HepG2 (cell line): ENCODE measurements around the gene SIAH1. TPM values are rescaled to one million over a fixed set of nuclear protein-coding genes. Genes with fewer than 3 reads are reported as not detected.

Experiments
- ARID2 ChIP-seq: sonication (generic); formaldehyde crosslinking; IDR thresholded peaks from 2 replicates; pipeline ENCODE4 v1.8.1; 2022; ENCODE audit warnings: mild to moderate bottlenecking, missing genetic modification reagents, borderline replicate concordance
- ELK4 ChIP-seq: sonication (generic); formaldehyde crosslinking; IDR thresholded peaks from 2 replicates; pipeline ENCODE4 v1.9.0; 2021; ENCODE audit warnings: missing genetic modification reagents, borderline replicate concordance
- HMGXB4 ChIP-seq, 2 experiments: sonication (generic) in 1 of 2; formaldehyde crosslinking in 1 of 2; IDR thresholded peaks; 2 replicates each; pipeline versions ENCODE4 v1.4.0 to v1.6.1; 2018 to 2020; ENCODE audit warnings: missing genetic modification reagents in 2 of 2, borderline replicate concordance in 1 of 2, low read depth in 1 of 2, mild to moderate bottlenecking in 1 of 2, missing biosample characterization in 1 of 2
- KDM4B ChIP-seq: sonication (generic); formaldehyde crosslinking; IDR thresholded peaks from 2 replicates; pipeline ENCODE4 v1.4.0; 2020; ENCODE audit warnings: missing genetic modification reagents
- KDM5B ChIP-seq: sonication (generic); formaldehyde crosslinking; IDR thresholded peaks from 2 replicates; pipeline ENCODE4 v1.4.0; 2020; ENCODE audit warnings: missing genetic modification reagents, mild to moderate bottlenecking, borderline replicate concordance
- KMT2A ChIP-seq: sonication (generic); formaldehyde crosslinking; IDR thresholded peaks from 2 replicates; pipeline ENCODE4 v1.4.0; 2020; ENCODE audit warnings: missing genetic modification reagents
- MEF2D ChIP-seq: sonication (generic); formaldehyde crosslinking; IDR thresholded peaks from 2 replicates; pipeline ENCODE4 v1.5.1; 2020; ENCODE audit warnings: mild to moderate bottlenecking, missing genetic modification reagents
- NR2F1 ChIP-seq, 2 experiments: fragments of 450-650 bp in 1 of 2; formaldehyde crosslinking in 1 of 2; IDR thresholded peaks; 2 replicates each; pipeline versions ENCODE4 v1.5.0 to v1.6.1; 2016 to 2020; ENCODE audit warnings: mild to moderate bottlenecking in 1 of 2, missing compliant biosample characterization in 1 of 2, missing genetic modification reagents in 1 of 2, moderate library complexity in 1 of 2
- REPIN1 ChIP-seq: sonication (generic); formaldehyde crosslinking; IDR thresholded peaks from 2 replicates; pipeline ENCODE4 v1.8.0; 2022; ENCODE audit warnings: missing genetic modification reagents, low read depth, mild to moderate bottlenecking, borderline replicate concordance
- SSRP1 ChIP-seq: IDR thresholded peaks from 2 replicates; pipeline ENCODE4 v1.6.1; 2016; ENCODE audit warnings: control low read depth
- TCF12 ChIP-seq, 2 experiments: fragments of 450-650 bp in 1 of 2; sonication (generic) in 1 of 2; formaldehyde crosslinking in 1 of 2; IDR thresholded peaks; 2 replicates each; pipeline versions ENCODE4 v1.6.1 to v1.8.0; 2017 to 2022; ENCODE audit warnings: antibody characterized with exemption in 1 of 2, mild to moderate bottlenecking in 1 of 2, missing genetic modification reagents in 1 of 2, moderate library complexity in 1 of 2
- ZBTB3 ChIP-seq: sonication (generic); formaldehyde crosslinking; IDR thresholded peaks from 2 replicates; pipeline ENCODE4 v1.4.0; 2020; ENCODE audit warnings: low read depth, mild to moderate bottlenecking, moderate library complexity, missing genetic modification reagents, borderline replicate concordance
- ZBTB7A ChIP-seq: sonication (generic); formaldehyde crosslinking; IDR thresholded peaks from 2 replicates; pipeline ENCODE4 v1.8.0; 2022; ENCODE audit warnings: mild to moderate bottlenecking, missing genetic modification reagents
- ZGPAT ChIP-seq: IDR thresholded peaks from 2 replicates; pipeline ENCODE4 v1.6.1; 2016; ENCODE audit warnings: mild to moderate bottlenecking
- ZMAT3 ChIP-seq: sonication (generic); formaldehyde crosslinking; conservative IDR thresholded peaks from 2 replicates; pipeline ENCODE4 v1.7.0; 2021; ENCODE audit warnings: missing genetic modification reagents
- ZMYM4 ChIP-seq: sonication (generic); formaldehyde crosslinking; IDR thresholded peaks from 2 replicates; pipeline ENCODE4 v1.8.1; 2023; ENCODE audit warnings: mild to moderate bottlenecking, missing genetic modification reagents
- ZNF451 ChIP-seq: sonication (generic); formaldehyde crosslinking; IDR thresholded peaks from 2 replicates; pipeline ENCODE4 v1.5.0; 2020; ENCODE audit warnings: mild to moderate bottlenecking, missing genetic modification reagents
- ZNF503 ChIP-seq: sonication (generic); formaldehyde crosslinking; IDR thresholded peaks from 2 replicates; pipeline ENCODE4 v1.4.0; 2020; ENCODE audit warnings: missing genetic modification reagents
- ZNF691 ChIP-seq: sonication (generic); formaldehyde crosslinking; IDR thresholded peaks from 2 replicates; pipeline ENCODE4 v1.4.0; 2020; ENCODE audit warnings: missing genetic modification reagents, low read depth, mild to moderate bottlenecking, borderline replicate concordance
- ZNF775 ChIP-seq: sonication (generic); formaldehyde crosslinking; IDR thresholded peaks from 2 replicates; pipeline ENCODE4 v1.4.0; 2020; ENCODE audit warnings: missing genetic modification reagents, mild to moderate bottlenecking, moderate library complexity, borderline replicate concordance
- ZNF780A ChIP-seq: sonication (generic); formaldehyde crosslinking; IDR thresholded peaks from 2 replicates; pipeline ENCODE4 v1.8.0; 2022; ENCODE audit warnings: mild to moderate bottlenecking, missing genetic modification reagents, moderate library complexity
- polyA plus RNA-seq, 8 experiments: library from polyadenylated mRNA; depleted of rRNA in 3 of 8; stranded (reverse) in 7 of 8; unstranded in 1 of 8; fragments of >200 nt; fragmentation: Illumina TruSeq in 4 of 8; extraction: Trizol in 4 of 8; gene quantifications; 2 replicates each; pipeline versions ENCODE4 v1.2.1 to v1.2.3, GENCODE V29; 2011 to 2016; ENCODE audit warnings: low read depth in 4 of 8, missing spikeins in 1 of 8, mixed read lengths in 1 of 8; ENCODE audit not compliant: insufficient read depth in 1 of 8
- total RNA-seq, 5 experiments: library from RNA; depleted of rRNA; stranded (reverse); fragments of >200 nt; fragmentation: Illumina TruSeq; extraction: Trizol; gene quantifications; 2 replicates each; pipeline ENCODE4 v1.2.3, GENCODE V29; 2016; ENCODE audit warnings: low read depth in 1 of 5

The SIAH1 gene
- total and polyA plus RNA-seq, 2 of the 13 experiments (the other 11 are each of a cell fraction or from before 2014, with no cell fraction given) = 16.0 to 28.6 TPM

- TF ChIP-seq NR2F1 (CRISPR knock-in tag; IDR thresholded peaks at IDR 0.05) = peak in 1 of 2 experiments; percentile 19; a peak in 1 of 4 replicates
- TF ChIP-seq REPIN1 (CRISPR knock-in tag) = peak; percentile 80
- 0 out of 2 replicates have a peak, but pooled peaks have one; percentile 1 for TF ChIP-seq SSRP1 (CRISPR knock-in tag)
- TF ChIP-seq KDM5B (CRISPR knock-in tag) = peak; percentile 85
- TF ChIP-seq ELK4 (CRISPR knock-in tag) = no peak
- peak; percentile 43; the same call in 1 of the 2 replicates for TF ChIP-seq ZBTB7A
- TF ChIP-seq HMGXB4 (CRISPR knock-in tag; IDR thresholded peaks at IDR 0.05; ENCODE audit: borderline replicate concordance in 1 of 2, low read depth in 1 of 2) = peak; percentile 59 to 84; a peak in 3 of 4 replicates
- TF ChIP-seq ZMAT3 (CRISPR knock-in tag) = 0 out of 2 replicates have a peak, but pooled peaks have one; percentile 62
- peak; percentile 81 for TF ChIP-seq MEF2D (CRISPR knock-in tag)
- no peak for TF ChIP-seq ARID2 (CRISPR knock-in tag)
- peak; percentile 86; the same call in 1 of the 2 replicates for TF ChIP-seq ZNF691
- peak; percentile 26; the same call in 1 of the 2 replicates for TF ChIP-seq ZNF503 (CRISPR knock-in tag)
- TF ChIP-seq ZNF780A = no peak
- peak; percentile 95 for TF ChIP-seq KDM4B (CRISPR knock-in tag)
- peak; percentile 60; the same call in 1 of the 2 replicates for TF ChIP-seq ZBTB3
- peak; percentile 91; the same call in 1 of the 2 replicates for TF ChIP-seq ZNF451 (CRISPR knock-in tag)
- TF ChIP-seq ZGPAT = peak; percentile 57; the same call in 1 of the 2 replicates
- peak; percentile 91 for TF ChIP-seq KMT2A
- peak; percentile 32; the same call in 1 of the 2 replicates for TF ChIP-seq ZNF775 (CRISPR knock-in tag)
- peak; percentile 57; the same call in 1 of the 2 replicates for TF ChIP-seq ZMYM4 (CRISPR knock-in tag)
- no peak for TF ChIP-seq TCF12 (IDR thresholded peaks at IDR 0.05)
- TF ChIP-seq TCF12 (CRISPR knock-in tag; IDR thresholded peaks at IDR 0.05) = 0 out of 2 replicates have a peak, but pooled peaks have one; percentile 41
Observed at GRCh38 chr16:48365601-48366164, 19.5 kb downstream of the SIAH1 start (continued).
